Suprapubic skin (tissue), 4 donors: ENCODE results near the gene FMO3.

Experiments
- EP300 ChIP-seq: sonication (generic); formaldehyde crosslinking; IDR thresholded peaks from one replicate; pipeline ENCODE4 v1.6.1; 2017; ENCODE audit warnings: antibody characterized with exemption
- POLR2A ChIP-seq, 2 donors: fragments of 450-650 bp; IDR thresholded peaks; one replicate each; pipeline ENCODE4 v1.6.1; 2017; ENCODE audit warnings: antibody characterized with exemption in 2 of 2, mild to moderate bottlenecking in 2 of 2, moderate library complexity in 2 of 2
- POLR2AphosphoS5 ChIP-seq, 3 donors: sonication (generic); formaldehyde crosslinking; IDR thresholded peaks; one replicate each; pipeline ENCODE4 v1.6.1; 2017; ENCODE audit warnings: antibody characterized with exemption in 3 of 3
- TF ChIP-seq, protein P1 (sequence below), 2 donors: fragments of 200-600 bp in 1 of 2; fragments of 450-650 bp in 1 of 2; sonication (generic) in 1 of 2; IDR thresholded peaks; one replicate each; pipeline ENCODE4 v1.5.1; 2016 to 2019; ENCODE audit warnings: antibody characterized with exemption in 2 of 2, mild to moderate bottlenecking in 1 of 2, moderate library complexity in 1 of 2

DNA sequence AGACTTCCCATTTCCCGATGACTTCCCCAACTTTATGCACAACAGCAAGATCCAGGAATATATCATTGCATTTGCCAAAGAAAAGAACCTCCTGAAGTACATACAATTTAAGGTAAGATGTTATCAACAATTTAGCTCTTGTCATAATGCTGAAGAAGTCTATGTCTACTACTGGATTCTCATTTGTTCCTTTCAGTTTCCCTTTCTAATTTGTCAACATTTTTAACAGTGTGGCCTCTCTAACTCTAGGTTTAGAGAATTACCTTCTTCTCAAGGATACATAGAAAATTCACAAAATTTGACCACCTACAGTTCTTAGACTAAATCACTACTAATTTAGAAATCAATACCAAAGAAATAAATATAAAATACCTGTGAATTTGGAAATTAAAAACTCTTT is 13.2 kb downstream of the FMO3 start:
- TF ChIP-seq, protein P1, sequence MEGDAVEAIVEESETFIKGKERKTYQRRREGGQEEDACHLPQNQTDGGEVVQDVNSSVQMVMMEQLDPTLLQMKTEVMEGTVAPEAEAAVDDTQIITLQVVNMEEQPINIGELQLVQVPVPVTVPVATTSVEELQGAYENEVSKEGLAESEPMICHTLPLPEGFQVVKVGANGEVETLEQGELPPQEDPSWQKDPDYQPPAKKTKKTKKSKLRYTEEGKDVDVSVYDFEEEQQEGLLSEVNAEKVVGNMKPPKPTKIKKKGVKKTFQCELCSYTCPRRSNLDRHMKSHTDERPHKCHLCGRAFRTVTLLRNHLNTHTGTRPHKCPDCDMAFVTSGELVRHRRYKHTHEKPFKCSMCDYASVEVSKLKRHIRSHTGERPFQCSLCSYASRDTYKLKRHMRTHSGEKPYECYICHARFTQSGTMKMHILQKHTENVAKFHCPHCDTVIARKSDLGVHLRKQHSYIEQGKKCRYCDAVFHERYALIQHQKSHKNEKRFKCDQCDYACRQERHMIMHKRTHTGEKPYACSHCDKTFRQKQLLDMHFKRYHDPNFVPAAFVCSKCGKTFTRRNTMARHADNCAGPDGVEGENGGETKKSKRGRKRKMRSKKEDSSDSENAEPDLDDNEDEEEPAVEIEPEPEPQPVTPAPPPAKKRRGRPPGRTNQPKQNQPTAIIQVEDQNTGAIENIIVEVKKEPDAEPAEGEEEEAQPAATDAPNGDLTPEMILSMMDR (IDR thresholded peaks at IDR 0.05): no peak
- no peak for TF ChIP-seq POLR2AphosphoS5 (IDR thresholded peaks at IDR 0.05)
- no peak for TF ChIP-seq POLR2A (IDR thresholded peaks at IDR 0.05)
- no peak for TF ChIP-seq EP300
